Upper lobe of left lung (tissue), 4 donors: Measurements from ENCODE around the gene GALNT6.

ENCODE experiments used
- EP300 ChIP-seq, 4 donors: sonication (generic); formaldehyde crosslinking; IDR thresholded peaks; one replicate each; pipeline ENCODE4 v1.5.1; 2017; ENCODE audit warnings: antibody characterized with exemption in 4 of 4, control low read depth in 2 of 4
- POLR2A ChIP-seq, 4 donors: fragments of 450-650 bp; IDR thresholded peaks; one replicate each; pipeline ENCODE4 v1.5.1; 2016 to 2017; ENCODE audit warnings: antibody characterized with exemption in 4 of 4, mild to moderate bottlenecking in 2 of 4
- TF ChIP-seq, protein P1 (sequence below), 6 experiments: fragments of 450-650 bp in 4 of 6; fragments of 200-600 bp in 2 of 6; sonication (generic) in 2 of 6; IDR thresholded peaks; one replicate each; pipeline ENCODE4 v1.5.1; 2016 to 2019; ENCODE audit warnings: antibody characterized with exemption in 6 of 6

DNA sequence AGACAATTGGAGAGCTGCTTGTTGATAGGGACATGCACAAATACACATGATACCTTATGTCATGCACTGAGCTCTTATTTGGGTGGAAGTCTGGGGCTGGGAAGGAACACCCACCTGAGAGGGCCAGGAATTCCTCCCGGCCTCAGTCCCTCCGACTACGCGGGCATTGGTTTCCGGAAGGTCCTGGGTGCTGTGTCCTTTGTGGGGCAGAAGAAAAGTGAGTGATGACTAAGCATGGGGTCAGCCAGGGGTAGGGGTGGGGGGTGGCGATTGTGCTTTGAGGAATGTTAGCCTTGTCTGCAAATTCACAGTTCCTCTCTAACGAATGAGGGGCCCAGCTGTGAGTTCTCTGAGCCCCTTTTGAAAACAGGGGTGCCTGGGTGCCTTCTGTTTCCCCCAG is 45.5 kb downstream of the GALNT6 start:
- TF ChIP-seq EP300 (IDR thresholded peaks at IDR 0.05) (no peak), POLR2A (IDR thresholded peaks at IDR 0.05) (no peak)
- TF ChIP-seq, protein P1, sequence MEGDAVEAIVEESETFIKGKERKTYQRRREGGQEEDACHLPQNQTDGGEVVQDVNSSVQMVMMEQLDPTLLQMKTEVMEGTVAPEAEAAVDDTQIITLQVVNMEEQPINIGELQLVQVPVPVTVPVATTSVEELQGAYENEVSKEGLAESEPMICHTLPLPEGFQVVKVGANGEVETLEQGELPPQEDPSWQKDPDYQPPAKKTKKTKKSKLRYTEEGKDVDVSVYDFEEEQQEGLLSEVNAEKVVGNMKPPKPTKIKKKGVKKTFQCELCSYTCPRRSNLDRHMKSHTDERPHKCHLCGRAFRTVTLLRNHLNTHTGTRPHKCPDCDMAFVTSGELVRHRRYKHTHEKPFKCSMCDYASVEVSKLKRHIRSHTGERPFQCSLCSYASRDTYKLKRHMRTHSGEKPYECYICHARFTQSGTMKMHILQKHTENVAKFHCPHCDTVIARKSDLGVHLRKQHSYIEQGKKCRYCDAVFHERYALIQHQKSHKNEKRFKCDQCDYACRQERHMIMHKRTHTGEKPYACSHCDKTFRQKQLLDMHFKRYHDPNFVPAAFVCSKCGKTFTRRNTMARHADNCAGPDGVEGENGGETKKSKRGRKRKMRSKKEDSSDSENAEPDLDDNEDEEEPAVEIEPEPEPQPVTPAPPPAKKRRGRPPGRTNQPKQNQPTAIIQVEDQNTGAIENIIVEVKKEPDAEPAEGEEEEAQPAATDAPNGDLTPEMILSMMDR (IDR thresholded peaks at IDR 0.05): no peak
